Measurements from ENCODE around the gene ING5.

The ING5 gene

GRCh38 chr2:241764275-241765241 lies 62.7 kb downstream of the ING5 start:
- DNase-seq, result no peak

GRCh38 chr2:241767464-241768250 lies 65.8 kb downstream of the ING5 start:
- DNase-seq, result no peak

GRCh38 chr2:241768251-241768711 lies 66.4 kb downstream of the ING5 start:
- DNase-seq, result no peak

GRCh38 chr2:241768850-241769249 lies 67.0 kb downstream of the ING5 start:
- DNase-seq, result no peak

- DNase-seq, result no peak
Observed at GRCh38 chr2:241769819-241770184, 68.0 kb downstream of the ING5 start.

GRCh38 chr2:241770185-241770935 lies 68.5 kb downstream of the ING5 start:
- DNase-seq, result no peak

- DNase-seq, result no peak
Observed at GRCh38 chr2:241770936-241771285, 69.1 kb downstream of the ING5 start.

GRCh38 chr2:241771286-241772062 lies 69.6 kb downstream of the ING5 start:
- DNase-seq, result no peak

- DNase-seq, result no peak
Observed at GRCh38 chr2:241772063-241772499, 70.2 kb downstream of the ING5 start.

GRCh38 chr2:241773511-241774418 lies 71.9 kb downstream of the ING5 start:
- no peak for DNase-seq

- no peak for DNase-seq
Observed at GRCh38 chr2:241774419-241775222, 72.8 kb downstream of the ING5 start.

GRCh38 chr2:241775223-241776177 lies 73.7 kb downstream of the ING5 start:
- DNase-seq, result no peak

GRCh38 chr2:241776336-241777169 lies 74.7 kb downstream of the ING5 start, which contains the start of gene GAL3ST2:
Gene GAL3ST2 (plus strand): TSS chr2:241776822. CDS start chr2:241776956, 134 bp downstream.
- no peak for DNase-seq

- no peak for DNase-seq
Observed at GRCh38 chr2:241777170-241777685, 75.4 kb downstream of the ING5 start.

GRCh38 chr2:241777686-241778627 lies 76.1 kb downstream of the ING5 start:
- DNase-seq, result no peak

Measured in stimulated activated CD4-positive, alpha-beta T cell treated with anti-CD3 and anti-CD28 coated beads, Interleukin-4, amount 100 ng/mL, for 1 hour (primary cell).